GM12865 (cell line): ENCODE results near the gene HLA-DMB.

Source experiments
- DNase-seq: peaks from one replicate; pipeline ENCODE4 v3.0.0; 2010; ENCODE audit warnings: low read depth
- H3K4me3 ChIP-seq: 2 replicates; pipeline ENCODE4 v1.5.1; 2011; ENCODE audit warnings: mild to moderate bottlenecking, low read depth, low read length, control low read depth
- CTCF ChIP-seq: IDR thresholded peaks from 2 replicates; pipeline ENCODE4 v1.5.1; 2011; ENCODE audit warnings: low read length, control low read depth, low read depth, inconsistent platforms; ENCODE audit not compliant: insufficient read depth; ENCODE audit errors: missing control alignments

HLA-DMB gene

GRCh38 chr6:32971242-32971580 lies 30.4 kb upstream of the HLA-DMB start:
- no peak for TF ChIP-seq CTCF
- H3K4me3 ChIP-seq = peak overlapping the region; percentile 87
- no peak for DNase-seq

GRCh38 chr6:32970413-32971241 lies 29.8 kb upstream of the HLA-DMB start:
- DNase-seq = peak; percentile 95
- H3K4me3 ChIP-seq = peak overlapping the region; percentile 87
- TF ChIP-seq CTCF = no peak

GRCh38 chr6:32969685-32970412 lies 29.0 kb upstream of the HLA-DMB start:
- TF ChIP-seq CTCF = peak; percentile 19
- peak overlapping the region; percentile 87 for H3K4me3 ChIP-seq
- peak; percentile 91 for DNase-seq

- TF ChIP-seq CTCF = no peak
- peak overlapping the region; percentile 87 for H3K4me3 ChIP-seq
- peak; percentile 92 for DNase-seq
These were observed 28.2 kb upstream of the HLA-DMB start for GRCh38 chr6:32968867-32969684.

- DNase-seq = peak; percentile 99
- no peak for TF ChIP-seq CTCF
- peak within 1 kb of the TSS; percentile 87 for H3K4me3 ChIP-seq
These were observed 27.5 kb upstream of the HLA-DMB start, which contains the start of gene BRD2 for GRCh38 chr6:32968093-32968866. BRD2 (plus strand) TSS chr6:32968594; CDS start chr6:32972899, 4,305 bp downstream.
